ENCODE measurements around the gene CTNND1. TPM values are rescaled to one million over a fixed set of nuclear protein-coding genes. Genes with fewer than 3 reads are reported as not detected.

Gene CTNND1
- total RNA-seq, 2 experiments from 2014 or later: 7.3 to 7.9 TPM

DNA sequence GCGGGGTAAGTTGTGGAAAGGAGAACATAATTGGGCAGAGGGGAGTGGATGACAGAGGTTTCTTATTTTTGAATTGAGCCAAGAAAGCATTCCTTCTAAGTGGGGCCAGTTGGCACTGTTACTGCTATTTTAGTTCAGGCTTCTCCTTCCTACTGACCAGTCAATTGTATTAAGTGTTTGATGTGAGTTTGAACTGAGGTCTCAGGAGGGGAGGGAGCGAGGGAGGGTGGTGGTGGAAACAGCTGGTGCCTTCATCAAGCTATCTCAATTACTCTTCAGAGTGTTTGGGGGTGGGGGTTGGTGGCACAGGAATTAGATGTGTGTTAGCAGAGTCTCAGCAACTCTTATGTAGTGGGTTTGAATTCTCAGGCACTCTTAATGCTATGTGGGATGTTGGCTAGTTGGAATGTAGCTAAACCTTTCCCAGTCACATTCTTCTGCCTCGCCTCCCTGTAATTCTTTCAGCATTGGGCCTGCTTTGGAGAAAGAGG, 14.5 kb downstream of the CTNND1 start:
- H3K36me3 Mint-ChIP-seq (ENCODE audit: low read depth): no peaks in the 10 kb centered on the region
- intact Hi-C loops (cut with micrococcal nuclease): no loop called here
- H3K9me3 Mint-ChIP-seq: no peaks in the 10 kb centered on the region
- TF ChIP-seq, protein P1, sequence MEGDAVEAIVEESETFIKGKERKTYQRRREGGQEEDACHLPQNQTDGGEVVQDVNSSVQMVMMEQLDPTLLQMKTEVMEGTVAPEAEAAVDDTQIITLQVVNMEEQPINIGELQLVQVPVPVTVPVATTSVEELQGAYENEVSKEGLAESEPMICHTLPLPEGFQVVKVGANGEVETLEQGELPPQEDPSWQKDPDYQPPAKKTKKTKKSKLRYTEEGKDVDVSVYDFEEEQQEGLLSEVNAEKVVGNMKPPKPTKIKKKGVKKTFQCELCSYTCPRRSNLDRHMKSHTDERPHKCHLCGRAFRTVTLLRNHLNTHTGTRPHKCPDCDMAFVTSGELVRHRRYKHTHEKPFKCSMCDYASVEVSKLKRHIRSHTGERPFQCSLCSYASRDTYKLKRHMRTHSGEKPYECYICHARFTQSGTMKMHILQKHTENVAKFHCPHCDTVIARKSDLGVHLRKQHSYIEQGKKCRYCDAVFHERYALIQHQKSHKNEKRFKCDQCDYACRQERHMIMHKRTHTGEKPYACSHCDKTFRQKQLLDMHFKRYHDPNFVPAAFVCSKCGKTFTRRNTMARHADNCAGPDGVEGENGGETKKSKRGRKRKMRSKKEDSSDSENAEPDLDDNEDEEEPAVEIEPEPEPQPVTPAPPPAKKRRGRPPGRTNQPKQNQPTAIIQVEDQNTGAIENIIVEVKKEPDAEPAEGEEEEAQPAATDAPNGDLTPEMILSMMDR (IDR thresholded peaks at IDR 0.05): no peak
- DNase-seq: no peak
- POLR2A ChIA-PET: no interaction called here
- CTCF ChIA-PET: interaction anchor here (1.5 to 8.2 kb wide), 2 partner anchors 12 to 25 kb away, joined by 6 to 43 read pairs; no protein-coding TSS in a partner anchor
- H3K4me3 Mint-ChIP-seq: no peak overlapping the region
- peaks cover 12% of the 10 kb centered on the region for H3K4me1 Mint-ChIP-seq (ENCODE audit: low read depth)
- H3K27ac Mint-ChIP-seq: no peak overlapping the region
- no peaks in the 10 kb centered on the region for H3K27me3 Mint-ChIP-seq
- no peak for ATAC-seq

DNA sequence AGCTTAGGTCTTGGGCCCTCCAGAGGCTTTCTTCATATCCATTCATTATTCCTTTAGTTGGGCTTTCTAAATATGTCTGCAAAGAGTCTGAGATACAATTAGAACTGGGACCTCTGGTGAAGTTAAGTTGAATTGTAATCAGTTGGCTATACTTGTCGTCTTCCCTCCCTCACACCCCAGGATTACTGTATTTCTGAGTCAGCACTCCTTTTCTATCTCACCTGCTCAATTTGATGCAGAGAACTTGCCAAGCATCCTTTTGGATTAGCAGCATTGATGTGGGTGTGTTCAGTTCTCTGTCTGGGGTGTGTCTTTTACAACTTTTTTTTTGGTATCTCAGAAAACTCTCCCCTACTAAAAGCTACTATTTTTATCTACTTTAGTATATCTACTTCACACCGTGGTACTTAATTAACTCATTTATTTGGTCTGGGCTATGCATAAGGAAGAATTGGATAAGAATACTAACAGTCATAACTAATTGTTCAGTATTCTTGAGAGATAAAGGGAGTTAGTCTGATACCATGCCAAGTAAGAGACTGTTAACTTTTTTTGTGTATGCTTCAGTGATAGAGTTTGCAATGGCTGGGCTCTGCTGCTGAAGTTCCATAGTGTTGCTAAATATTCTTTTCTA, 15.1 kb downstream of the CTNND1 start:
- no peak for ATAC-seq
- Mint-ChIP-seq H3K4me1 (ENCODE audit: low read depth) (peaks cover 17% of the 10 kb centered on the region), H3K4me3 (no peak overlapping the region), H3K27me3 (no peaks in the 10 kb centered on the region), H3K27ac (no peak overlapping the region), H3K9me3 (no peaks in the 10 kb centered on the region), H3K36me3 (ENCODE audit: low read depth) (no peaks in the 10 kb centered on the region)
- no peak for DNase-seq
- TF ChIP-seq, protein P1 (IDR thresholded peaks at IDR 0.05): no peak
- intact Hi-C loops (cut with micrococcal nuclease): no loop called here
- POLR2A ChIA-PET: no interaction called here
- CTCF ChIA-PET: interaction anchor here (8.2 kb wide), 1 partner anchor 24 kb away, joined by 43 read pairs; no protein-coding TSS in a partner anchor

DNA sequence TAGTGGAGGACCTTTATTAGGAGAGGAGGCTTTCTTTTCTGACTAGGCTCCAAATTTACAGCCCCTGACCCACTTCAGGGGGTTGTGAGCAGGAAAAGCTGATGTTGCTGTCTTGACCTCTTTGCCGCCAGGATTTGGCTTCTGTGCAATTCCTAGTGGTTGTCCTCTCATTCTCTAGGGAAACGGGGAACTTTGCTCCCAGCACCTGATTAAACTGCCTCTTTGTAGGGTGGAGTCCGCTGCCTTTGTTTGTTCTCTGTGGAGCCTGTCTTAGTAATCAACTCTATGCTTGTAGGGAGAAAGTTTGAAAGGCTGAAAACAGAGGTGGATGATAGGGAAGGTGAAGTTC, 16.3 kb downstream of the CTNND1 start:
- TF ChIP-seq, protein P1 (IDR thresholded peaks at IDR 0.05): no peak
- Mint-ChIP-seq H3K27ac (no peak overlapping the region), H3K36me3 (ENCODE audit: low read depth) (no peaks in the 10 kb centered on the region), H3K9me3 (no peaks in the 10 kb centered on the region), H3K4me3 (no peak overlapping the region), H3K4me1 (ENCODE audit: low read depth) (peaks cover 24% of the 10 kb centered on the region), H3K27me3 (no peaks in the 10 kb centered on the region)
- ATAC-seq: no peak
- intact Hi-C loops (cut with micrococcal nuclease): no loop called here
- ChIA-PET CTCF (interaction anchor here (1.0 to 8.2 kb wide), 2 partner anchors 12 to 23 kb away, joined by 3 to 43 read pairs; no protein-coding TSS in a partner anchor), POLR2A (no interaction called here)
- no peak for DNase-seq

DNA sequence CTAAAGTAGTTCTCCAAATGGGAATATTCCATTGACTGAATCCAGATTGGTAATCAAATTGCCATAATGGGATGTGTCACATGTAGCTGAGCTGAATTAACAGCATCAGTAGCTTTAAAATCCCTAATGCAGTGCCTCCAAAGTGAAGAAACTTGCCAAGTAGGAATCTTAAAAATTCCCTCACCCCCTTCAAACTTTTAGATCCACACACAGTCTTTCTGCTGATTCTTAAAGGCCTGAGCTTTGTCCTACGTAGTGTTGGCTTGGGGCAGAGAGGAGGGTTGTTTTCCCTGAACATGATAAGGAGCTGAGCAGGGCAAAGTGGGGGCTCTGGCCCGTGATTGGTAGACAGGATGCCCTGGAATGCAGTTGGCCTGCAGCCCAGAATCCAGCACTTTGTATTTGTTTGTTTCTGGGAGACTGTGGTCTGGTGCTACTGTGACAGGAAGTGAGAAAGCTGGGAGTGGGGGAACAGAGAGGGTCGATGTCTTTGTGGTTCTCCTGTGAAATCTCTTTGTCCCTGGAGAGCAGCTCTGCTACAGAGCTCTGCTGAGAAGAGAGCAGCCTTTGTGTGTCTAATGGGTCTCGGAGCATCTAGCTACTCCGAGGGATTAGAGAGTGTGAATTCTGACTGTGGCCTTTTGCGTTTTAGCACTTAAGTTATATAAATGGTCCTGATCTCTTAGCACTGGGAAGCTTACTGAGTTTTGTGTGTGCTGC, 16.9 kb downstream of the CTNND1 start:
- no peak overlapping the region for H3K4me3 Mint-ChIP-seq
- TF ChIP-seq, protein P1 (IDR thresholded peaks at IDR 0.05): no peak
- no peaks in the 10 kb centered on the region for H3K9me3 Mint-ChIP-seq
- H3K36me3 Mint-ChIP-seq (ENCODE audit: low read depth): no peaks in the 10 kb centered on the region
- H3K4me1 Mint-ChIP-seq (ENCODE audit: low read depth): peaks cover 24% of the 10 kb centered on the region
- ATAC-seq (no peak), DNase-seq (no peak)
- intact Hi-C loops (cut with micrococcal nuclease): no loop called here
- ChIA-PET POLR2A (no interaction called here), CTCF (interaction anchor here (1.0 to 8.2 kb wide), 2 partner anchors 13 to 22 kb away, joined by 3 to 43 read pairs; no protein-coding TSS in a partner anchor)
- H3K27me3 Mint-ChIP-seq: no peaks in the 10 kb centered on the region
- no peak overlapping the region for H3K27ac Mint-ChIP-seq

DNA sequence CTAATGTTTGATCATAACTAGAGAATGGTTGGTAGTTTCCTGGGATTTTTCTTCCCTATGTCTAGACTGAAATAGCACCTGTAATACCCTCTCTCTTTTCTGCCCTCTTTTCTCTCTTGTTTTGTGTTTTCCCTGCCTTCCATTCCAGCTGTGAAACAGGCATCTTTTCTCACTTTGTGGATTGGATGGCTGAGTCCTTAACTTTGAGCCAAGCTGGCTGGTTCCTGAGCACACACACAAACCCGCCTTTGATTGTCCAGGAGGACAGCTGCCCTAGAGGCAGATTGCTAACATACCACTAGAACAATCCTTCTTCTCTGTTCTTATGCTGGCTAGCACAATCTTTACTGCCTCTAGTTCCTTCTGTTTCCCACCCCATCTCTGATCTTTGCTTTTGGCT, 17.7 kb downstream of the CTNND1 start:
- ATAC-seq (no peak), DNase-seq (no peak)
- Mint-ChIP-seq H3K4me3 (no peak overlapping the region), H3K27me3 (no peaks in the 10 kb centered on the region), H3K4me1 (ENCODE audit: low read depth) (peaks cover 24% of the 10 kb centered on the region), H3K27ac (no peak overlapping the region), H3K36me3 (ENCODE audit: low read depth) (no peaks in the 10 kb centered on the region), H3K9me3 (no peaks in the 10 kb centered on the region)
- ChIA-PET CTCF (interaction anchor here (1.0 to 8.2 kb wide), 2 partner anchors 11 to 22 kb away, joined by 3 to 43 read pairs; no protein-coding TSS in a partner anchor), POLR2A (no interaction called here)
- TF ChIP-seq, protein P1 (IDR thresholded peaks at IDR 0.05): no peak
- intact Hi-C loops (cut with micrococcal nuclease): no loop called here

Data from activated CD8-positive, alpha-beta T cell treated with anti-CD3 and anti-CD28 coated beads for 36 hours (primary cell).